Measurements from ENCODE around the gene PLEKHM2. TPM values are rescaled to one million over a fixed set of nuclear protein-coding genes. Genes with fewer than 3 reads are reported as not detected.

Gene PLEKHM2
- total and polyA plus RNA-seq, 2 experiments from 2014 or later = 31.8 to 43.1 TPM

DNA sequence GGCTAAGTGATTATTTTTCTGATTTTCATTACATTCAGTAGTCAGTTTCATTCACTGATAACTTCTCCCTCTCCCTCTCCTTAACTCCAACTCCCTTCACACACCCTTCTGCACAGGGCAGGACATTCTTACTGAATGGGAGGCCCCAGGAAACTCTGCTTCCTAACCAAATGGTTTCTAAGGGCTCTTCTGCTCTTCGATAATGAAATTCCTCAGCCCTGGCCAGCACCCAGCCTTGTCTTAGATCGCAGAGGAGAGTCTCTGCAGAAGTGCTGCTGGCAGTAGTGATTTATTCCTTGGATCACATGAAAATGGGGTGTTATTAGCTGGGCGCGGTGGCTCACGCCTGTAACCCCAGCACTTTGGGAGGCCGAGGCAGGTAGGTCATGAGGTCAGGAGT is 16.4 kb downstream of the PLEKHM2 start:
- peaks cover 5% of the 10 kb centered on the region for H4K20me1 ChIP-seq (ENCODE audit: insufficient read depth, poor library complexity, severe bottlenecking)
- WGBS (ENCODE audit: low lambda C conversion rate, missing lambda C conversion rate) = 81% methylated on average over 6 of the region's 6 CpGs
- H3K9me3 ChIP-seq (ENCODE audit: low read depth) = no peaks in the 10 kb centered on the region

DNA sequence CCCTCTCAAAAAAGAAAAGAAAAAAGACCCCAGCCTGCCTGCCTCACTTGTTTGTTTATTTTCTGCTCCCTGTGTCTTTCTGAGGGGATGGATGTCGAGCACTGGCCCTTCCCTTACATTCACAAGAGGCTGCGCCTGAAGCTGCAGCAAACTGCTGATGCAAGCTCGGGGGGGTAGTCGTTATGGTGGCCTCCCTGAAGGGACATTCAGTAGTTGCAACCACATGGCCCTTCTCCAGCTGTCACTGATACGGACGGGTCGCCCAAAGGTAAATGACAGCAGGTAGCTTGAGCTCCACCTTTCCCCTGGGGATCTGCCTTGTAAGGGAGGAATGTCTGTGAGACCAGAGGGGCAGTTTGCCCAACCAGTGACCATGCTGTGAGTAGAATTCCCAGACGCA is 17.7 kb downstream of the PLEKHM2 start:
- 93% methylated on average over 8 of the region's 8 CpGs for WGBS (ENCODE audit: low lambda C conversion rate, missing lambda C conversion rate)
- Histone ChIP-seq H3K4me2 (no peak overlapping the region), H2AFZ (no peak overlapping the region), H3K9me3 (ENCODE audit: low read depth) (no peaks in the 10 kb centered on the region), H3K4me1 (ENCODE audit: insufficient read depth) (peaks cover 14% of the 10 kb centered on the region), H3K79me2 (peaks cover 88% of the 10 kb centered on the region), H4K20me1 (ENCODE audit: insufficient read depth, poor library complexity, severe bottlenecking) (peaks cover 5% of the 10 kb centered on the region), H3K9me2 (replicated peaks; ENCODE audit: insufficient read depth) (no peaks in the 10 kb centered on the region), H3K27ac (no peak overlapping the region), H3K27me3 (no peaks in the 10 kb centered on the region), H3K4me3 (no peak overlapping the region), H3K36me3 (replicated peaks; ENCODE audit: insufficient read depth, low read depth) (no peaks in the 10 kb centered on the region)
- no peak for DNase-seq (ENCODE audit: low spot score)
- TF ChIP-seq EZH2 (IDR thresholded peaks at IDR 0.05; ENCODE audit: borderline replicate concordance) (no peak), EZH2phosphoT487 (IDR thresholded peaks at IDR 0.05; ENCODE audit: low read depth, severe bottlenecking, unreplicated experiment) (no peak)
- TF ChIP-seq, protein P1, sequence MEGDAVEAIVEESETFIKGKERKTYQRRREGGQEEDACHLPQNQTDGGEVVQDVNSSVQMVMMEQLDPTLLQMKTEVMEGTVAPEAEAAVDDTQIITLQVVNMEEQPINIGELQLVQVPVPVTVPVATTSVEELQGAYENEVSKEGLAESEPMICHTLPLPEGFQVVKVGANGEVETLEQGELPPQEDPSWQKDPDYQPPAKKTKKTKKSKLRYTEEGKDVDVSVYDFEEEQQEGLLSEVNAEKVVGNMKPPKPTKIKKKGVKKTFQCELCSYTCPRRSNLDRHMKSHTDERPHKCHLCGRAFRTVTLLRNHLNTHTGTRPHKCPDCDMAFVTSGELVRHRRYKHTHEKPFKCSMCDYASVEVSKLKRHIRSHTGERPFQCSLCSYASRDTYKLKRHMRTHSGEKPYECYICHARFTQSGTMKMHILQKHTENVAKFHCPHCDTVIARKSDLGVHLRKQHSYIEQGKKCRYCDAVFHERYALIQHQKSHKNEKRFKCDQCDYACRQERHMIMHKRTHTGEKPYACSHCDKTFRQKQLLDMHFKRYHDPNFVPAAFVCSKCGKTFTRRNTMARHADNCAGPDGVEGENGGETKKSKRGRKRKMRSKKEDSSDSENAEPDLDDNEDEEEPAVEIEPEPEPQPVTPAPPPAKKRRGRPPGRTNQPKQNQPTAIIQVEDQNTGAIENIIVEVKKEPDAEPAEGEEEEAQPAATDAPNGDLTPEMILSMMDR (IDR thresholded peaks at IDR 0.05; ENCODE audit: poor library complexity) = no peak

More for the DNA sequence above, 16.4 kb downstream of the PLEKHM2 start:
- H3K27me3 ChIP-seq = no peaks in the 10 kb centered on the region
- peaks cover 88% of the 10 kb centered on the region for H3K79me2 ChIP-seq
- no peaks in the 10 kb centered on the region for H3K9me2 ChIP-seq (replicated peaks; ENCODE audit: insufficient read depth)
- DNase-seq (ENCODE audit: low spot score) = no peak
- TF ChIP-seq, protein P1 (IDR thresholded peaks at IDR 0.05; ENCODE audit: poor library complexity) = no peak
- TF ChIP-seq EZH2 (IDR thresholded peaks at IDR 0.05; ENCODE audit: borderline replicate concordance) (no peak), EZH2phosphoT487 (IDR thresholded peaks at IDR 0.05; ENCODE audit: low read depth, severe bottlenecking, unreplicated experiment) (no peak)
- H3K4me1 ChIP-seq (ENCODE audit: insufficient read depth) = peaks cover 14% of the 10 kb centered on the region
- no peaks in the 10 kb centered on the region for H3K36me3 ChIP-seq (replicated peaks; ENCODE audit: insufficient read depth, low read depth)
- H3K4me2 ChIP-seq = no peak overlapping the region
- no peak overlapping the region for H2AFZ ChIP-seq
- no peak overlapping the region for H3K27ac ChIP-seq
- no peak overlapping the region for H3K4me3 ChIP-seq

DNA sequence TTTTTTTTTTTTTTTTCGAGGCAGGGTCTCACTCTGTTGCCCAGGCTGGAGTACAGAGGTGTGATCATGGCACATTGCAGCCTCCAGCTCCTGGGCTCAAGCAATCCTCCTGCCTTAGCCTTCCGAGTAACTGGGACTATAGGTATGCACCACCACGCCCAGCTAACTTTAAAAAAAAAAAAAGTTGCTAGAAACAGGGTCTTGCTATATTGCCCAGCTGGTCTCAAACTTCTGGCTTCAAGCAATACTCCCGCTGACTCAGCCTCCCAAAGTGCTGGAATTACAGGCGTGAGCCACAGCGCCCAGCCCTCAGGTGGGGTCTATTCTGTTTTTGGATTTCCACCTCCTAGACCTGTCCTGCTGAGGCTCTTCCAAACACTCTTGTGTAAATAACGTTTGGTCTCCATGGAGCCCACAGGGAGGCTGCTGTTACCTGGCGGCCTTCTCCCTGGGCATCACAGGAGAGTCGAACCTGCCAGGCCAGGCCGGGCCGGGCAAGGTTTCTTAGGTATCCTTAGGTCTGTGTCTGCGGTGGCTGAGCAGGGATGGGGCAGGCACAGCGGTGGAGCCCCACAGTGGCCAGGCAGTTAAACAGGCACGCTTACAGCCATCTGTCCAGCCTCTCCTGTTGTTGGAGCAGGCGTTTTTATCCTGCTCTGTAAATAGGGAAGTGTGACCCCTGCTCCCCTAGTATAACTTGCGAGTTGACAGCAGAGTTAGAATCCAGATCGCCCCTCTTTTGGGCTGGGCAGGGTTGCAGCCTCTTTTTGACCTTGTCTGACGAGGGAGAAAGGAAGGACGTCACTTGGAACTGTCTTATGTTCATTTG is 18.8 kb downstream of the PLEKHM2 start:
- H3K27ac ChIP-seq = peak overlapping the region; percentile 85
- TF ChIP-seq EZH2phosphoT487 (IDR thresholded peaks at IDR 0.05; ENCODE audit: low read depth, severe bottlenecking, unreplicated experiment) = no peak
- TF ChIP-seq, protein P1 (IDR thresholded peaks at IDR 0.05; ENCODE audit: poor library complexity) = peak; percentile 23
- WGBS (ENCODE audit: low lambda C conversion rate, missing lambda C conversion rate) = 75% methylated on average over 17 of the region's 19 CpGs
- H3K9me2 ChIP-seq (replicated peaks; ENCODE audit: insufficient read depth) = no peaks in the 10 kb centered on the region
- H3K79me2 ChIP-seq = peaks cover 88% of the 10 kb centered on the region
- H3K36me3 ChIP-seq (replicated peaks; ENCODE audit: insufficient read depth, low read depth) = no peaks in the 10 kb centered on the region
- H3K4me1 ChIP-seq (ENCODE audit: insufficient read depth) = peaks cover 14% of the 10 kb centered on the region
- no peaks in the 10 kb centered on the region for H3K9me3 ChIP-seq (ENCODE audit: low read depth)
- no peak overlapping the region for H2AFZ ChIP-seq
- H3K4me2 ChIP-seq = peak overlapping the region; percentile 60
- DNase-seq (ENCODE audit: low spot score) = peak; percentile 39
- H3K4me3 ChIP-seq = no peak overlapping the region
- H3K27me3 ChIP-seq = no peaks in the 10 kb centered on the region
- H4K20me1 ChIP-seq (ENCODE audit: insufficient read depth, poor library complexity, severe bottlenecking) = peaks cover 5% of the 10 kb centered on the region

Data from hepatocyte (in vitro differentiated cells).